HG03457 (cell line): Measurements from ENCODE around the gene TCERG1L.
"Not testable (repeated sequence)": the region's sequence is repeated elsewhere in the genome, so short reads cannot be mapped to it uniquely, and the experiment has no call there.

Experiments used
- ATAC-seq: cut with Tn5 transposase; IDR thresholded peaks from one replicate; pipeline ENCODE4 v1.9.1; 2021; ENCODE audit warnings: moderate number of reproducible peaks; ENCODE audit not compliant: unreplicated experiment

TCERG1L gene

DNA sequence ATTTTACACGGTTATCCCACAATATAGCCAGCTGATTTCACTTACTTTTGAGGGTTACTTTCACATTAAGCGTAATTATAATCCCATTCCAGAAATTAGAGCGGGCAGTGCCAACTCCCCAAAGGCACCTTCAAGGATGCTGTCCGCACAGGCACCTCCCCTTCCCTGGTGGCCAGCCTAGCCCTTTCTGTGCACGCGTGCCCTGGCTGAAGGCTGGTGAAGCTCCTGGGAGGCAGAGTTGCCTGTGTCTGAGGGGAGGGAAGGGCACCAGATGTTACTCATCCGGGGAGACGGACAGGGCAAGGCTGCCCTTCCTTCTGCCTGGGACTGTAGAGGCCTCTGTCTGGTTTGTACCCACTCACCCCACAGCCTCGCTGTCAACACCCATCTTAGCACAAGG lies 198.4 kb downstream of the TCERG1L start:
- ATAC-seq, result no peak

DNA sequence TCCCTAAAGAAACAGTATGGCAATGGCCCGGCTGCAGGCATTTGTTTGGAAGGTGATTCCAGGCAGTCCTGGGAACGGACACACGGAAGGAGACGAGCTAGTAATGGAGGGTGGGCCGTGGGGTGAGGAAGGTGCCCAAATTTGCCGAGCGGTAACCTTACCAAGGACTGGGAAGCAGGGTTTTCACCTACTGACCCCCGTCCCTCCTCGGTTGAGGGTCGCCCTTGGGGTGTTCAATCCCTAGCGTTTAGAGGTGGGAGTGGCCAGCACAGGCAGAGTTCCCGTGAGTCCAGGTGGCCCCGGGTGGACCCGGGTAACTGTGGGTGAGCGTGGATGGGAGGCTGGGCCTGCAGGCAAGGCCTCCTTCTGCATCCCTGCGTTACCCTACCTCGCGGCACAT lies 198.8 kb downstream of the TCERG1L start:
- no peak for ATAC-seq

DNA sequence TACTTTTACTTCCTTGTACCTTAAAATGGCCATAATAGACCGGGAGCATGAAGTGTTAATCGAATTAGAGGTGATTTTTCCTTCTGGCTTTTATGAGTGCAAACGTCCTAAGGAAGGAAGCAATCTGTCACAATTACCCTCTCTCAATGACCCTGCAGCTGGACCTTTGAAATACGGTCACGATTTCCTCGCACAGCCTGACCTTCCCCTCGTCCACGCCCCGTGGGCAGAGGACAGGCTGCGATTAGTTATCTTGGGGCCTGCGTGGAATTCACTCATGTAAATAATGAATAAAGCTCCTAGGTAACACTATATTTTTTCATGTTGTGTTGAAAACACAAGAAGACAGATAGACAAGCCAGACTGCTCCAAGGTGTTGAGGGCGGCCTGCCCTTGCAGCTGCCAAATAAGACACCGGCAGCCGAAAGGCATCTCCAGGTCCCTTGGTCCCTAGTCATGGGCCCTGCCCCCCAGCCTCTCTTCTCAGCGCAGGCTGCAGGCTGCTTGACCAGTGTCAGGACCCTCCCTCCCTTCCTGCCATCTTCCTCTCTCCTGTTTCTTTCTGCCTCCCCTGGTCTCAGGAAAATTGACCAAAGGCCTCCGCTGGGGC lies 199.9 kb downstream of the TCERG1L start:
- ATAC-seq, result no peak

DNA sequence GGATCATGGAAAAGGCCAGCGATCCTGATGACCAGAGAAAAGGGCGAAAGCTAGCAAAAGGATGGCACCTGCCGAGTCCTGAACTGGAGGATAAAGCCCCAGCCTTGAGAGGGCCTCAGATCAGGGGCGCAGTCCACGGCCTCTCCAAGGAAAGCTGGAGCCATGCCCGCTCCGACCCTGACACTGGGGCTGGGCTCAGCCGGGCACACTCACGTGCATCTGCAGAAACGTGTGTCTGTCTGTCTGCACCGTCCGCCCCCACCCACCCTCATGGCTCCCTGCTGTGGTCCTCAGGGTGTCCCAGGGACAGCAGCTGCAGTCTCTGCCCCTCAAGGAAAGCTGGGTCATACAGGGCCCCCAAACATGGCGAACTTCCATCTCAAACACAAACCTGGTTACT lies 200.5 kb downstream of the TCERG1L start:
- ATAC-seq, result no peak

DNA sequence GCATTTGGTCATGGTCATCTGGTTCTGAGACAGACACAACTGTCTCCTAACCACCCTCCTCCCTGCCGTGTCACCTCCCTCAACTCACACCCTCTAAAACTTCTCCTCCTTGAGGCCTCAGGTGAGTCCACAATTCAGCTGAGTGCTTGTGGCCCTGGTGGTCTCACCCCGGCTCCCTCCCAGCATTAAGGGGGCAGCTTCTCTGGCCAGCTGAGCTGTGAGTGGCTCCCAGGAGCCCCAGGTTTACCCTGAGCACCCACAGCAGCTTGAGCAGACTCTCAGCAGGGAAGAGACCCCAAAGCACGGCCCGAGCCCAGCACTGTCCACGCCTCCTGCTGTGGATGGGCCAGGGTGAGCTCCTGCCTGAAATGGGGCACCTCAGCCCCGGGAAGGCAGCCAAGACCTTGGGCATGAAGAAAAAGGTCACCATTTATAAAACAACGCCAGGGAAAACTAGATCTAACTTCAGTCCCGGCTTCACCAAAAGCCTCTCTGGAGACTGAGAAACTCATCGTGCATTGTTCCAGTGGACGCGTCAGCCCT lies 201.2 kb downstream of the TCERG1L start:
- no peak for ATAC-seq

DNA sequence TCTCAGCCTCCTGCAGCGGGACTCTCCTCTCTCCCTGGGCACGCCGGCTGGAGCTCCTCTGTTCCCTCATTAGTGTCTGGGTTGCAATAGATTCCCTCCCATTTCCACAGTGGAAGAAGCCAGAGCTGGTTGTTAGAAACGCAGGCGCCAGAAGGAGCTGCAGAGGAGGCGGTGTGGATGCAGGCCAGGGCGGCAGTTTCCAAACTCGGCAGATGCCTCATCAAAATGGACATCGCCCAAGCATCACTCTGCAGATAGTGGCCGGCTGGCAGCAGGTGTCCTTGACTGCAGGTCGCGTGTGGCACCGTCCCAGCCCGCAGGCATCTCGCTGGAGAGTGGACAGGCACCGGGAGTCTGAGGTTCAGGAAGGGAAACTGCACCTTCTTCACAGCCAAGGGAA lies 201.8 kb downstream of the TCERG1L start:
- ATAC-seq, result no peak

DNA sequence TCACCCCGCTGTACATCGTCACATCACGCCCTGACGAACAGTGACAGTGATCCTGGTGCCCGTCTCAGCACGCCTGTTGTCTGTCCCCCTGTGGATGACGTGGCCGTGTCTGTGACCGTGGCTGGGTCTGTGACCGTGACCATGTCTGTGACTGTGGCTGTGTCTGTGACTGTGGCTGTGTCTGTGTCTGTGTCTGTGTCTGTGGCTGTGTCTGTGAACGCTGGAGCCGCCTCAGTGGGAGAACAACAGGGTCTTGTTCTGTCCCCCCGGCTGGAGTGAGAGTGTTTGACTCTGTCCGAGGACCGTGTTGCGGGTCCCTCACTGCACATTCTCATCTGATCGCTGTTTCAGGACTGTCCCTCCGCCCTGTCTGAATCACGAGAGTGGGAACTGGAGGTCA lies 202.2 kb downstream of the TCERG1L start:
- ATAC-seq, result no peak

DNA sequence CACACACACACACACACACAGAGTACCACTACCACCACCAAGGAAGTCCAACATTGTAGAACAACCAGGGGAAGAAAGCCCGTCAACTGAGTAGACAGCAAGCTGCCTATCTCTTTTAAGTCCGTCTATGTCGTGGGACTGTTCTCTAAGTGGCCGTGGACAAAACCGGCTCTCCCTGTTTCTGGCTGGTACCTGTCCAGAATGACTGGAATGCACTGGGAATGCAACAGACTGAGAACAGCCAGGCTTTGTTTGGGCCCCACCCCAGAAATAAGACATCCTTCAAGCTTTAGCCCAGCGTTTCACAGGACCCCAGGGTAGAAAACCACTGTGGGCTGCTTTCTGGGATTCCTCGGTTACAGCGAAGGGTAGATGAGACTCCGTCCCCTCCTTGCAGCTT lies 203.6 kb downstream of the TCERG1L start:
- no peak for ATAC-seq

DNA sequence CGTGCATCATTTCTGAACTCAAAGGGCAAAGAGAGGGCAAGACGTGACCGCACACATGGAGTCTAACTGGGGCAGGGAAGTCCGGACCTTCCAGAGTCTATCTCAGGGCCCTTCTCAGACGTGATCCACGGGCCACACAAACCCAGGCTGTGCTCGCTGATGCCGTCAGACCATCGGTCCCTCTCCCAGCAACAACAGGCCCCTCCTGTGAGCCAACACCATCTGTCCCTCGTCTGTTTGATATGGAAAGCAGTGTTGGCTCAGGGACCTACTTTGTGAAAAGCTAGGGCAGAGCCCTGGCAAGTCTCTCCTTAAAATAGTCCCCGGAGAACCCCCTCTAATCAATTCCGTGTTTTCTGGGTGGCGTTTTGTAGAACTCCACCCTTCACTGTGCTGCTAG lies 208.8 kb downstream of the TCERG1L start:
- ATAC-seq, result no peak

DNA sequence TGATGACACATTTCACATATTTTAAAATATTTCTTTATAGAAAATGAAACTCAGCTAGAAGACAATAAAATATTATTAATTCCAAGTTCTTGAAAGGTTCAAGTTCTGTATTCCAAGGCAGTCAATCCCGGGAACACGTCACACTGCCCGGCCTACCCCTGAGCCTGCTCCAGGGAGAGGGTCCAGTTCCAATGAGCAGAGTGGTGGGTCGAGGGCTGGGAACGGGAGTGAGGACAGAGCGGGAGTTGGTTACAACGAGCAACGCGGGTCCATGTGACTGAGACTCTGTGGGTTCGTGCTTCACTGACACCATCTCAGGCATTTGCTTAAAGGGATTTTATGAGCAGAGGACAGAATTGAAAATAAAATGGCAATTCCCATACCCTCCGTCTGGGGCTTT lies 209.4 kb downstream of the TCERG1L start:
- ATAC-seq, result no peak

DNA sequence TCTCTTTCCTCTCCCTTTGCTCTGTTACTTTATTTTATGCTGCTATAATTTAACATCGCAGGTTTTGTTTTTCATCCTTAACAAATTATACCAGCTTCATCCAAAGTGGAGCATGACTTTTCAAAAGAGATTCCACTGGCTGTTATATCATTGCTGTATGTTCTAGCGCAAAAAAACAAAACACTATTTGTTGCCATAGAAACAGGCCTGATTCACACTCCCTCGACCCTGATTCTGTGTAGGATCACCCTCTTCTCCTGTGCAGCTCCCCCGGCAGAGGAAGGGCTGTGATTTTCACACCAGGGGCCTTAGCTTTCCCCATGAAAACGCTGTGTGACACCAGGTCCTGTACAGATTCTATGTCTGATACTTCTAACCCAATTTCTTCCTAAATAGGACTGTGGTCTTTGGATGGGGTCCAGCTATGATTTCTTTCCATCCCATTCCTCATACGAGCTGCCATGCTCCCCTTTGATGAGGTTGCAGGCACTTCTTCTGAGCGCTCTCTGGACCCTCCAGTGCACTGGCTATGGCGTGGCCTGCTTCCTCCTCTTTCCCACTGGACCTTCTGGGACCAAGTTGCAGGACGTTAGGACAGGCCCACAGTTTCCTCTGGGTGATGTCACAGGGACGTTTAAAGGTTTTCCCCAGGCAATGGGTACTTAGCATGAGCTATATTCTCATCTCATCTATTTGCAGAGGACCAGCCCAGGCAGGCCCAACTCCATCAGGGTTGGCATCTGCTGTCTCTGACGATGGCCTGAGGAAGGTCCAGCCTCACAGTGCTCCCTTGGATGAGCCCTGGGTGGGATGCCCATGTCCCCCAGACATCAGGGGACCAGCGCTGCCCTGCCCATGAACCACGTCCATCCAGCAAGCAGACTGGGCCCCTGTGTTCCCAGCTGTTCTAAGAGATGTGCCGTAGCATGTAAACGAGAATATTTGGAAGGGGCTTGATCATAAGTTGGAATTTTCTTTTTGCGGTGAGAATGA lies 210.8 kb downstream of the TCERG1L start:
- ATAC-seq, result not testable (repeated sequence)

DNA sequence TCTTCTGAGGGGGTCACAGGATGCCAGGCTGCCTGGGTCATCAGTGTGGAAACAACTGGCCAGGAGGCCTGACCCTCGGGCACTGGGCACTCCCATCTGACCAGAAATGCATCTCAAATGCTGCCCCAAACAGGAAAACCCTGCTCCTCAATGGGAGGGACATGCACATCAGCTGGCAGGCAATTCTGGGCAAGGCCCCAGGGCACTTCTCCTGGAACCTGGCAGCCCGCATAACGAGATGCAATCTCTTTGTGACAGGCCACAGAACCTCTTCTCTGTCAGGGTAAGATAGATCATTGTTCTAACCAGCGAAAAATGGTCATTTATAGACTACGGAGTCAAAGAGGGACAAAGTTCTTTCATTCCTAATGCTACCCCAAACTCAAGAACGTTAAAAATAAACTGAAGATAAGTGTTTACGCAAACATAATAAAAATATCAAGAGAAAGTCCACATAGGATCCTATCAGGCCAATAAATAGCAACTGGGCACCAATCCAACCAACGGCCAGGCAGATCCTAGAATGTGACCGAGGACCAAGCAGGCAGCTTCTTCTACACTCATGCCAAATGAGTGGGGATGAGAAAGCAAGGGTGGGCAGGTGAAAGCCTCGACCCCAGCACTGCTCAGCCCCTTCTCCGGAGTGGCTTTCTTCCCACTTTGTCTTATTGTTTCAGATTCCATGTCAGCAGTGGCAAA lies 212.3 kb downstream of the TCERG1L start:
- ATAC-seq, result no peak

DNA sequence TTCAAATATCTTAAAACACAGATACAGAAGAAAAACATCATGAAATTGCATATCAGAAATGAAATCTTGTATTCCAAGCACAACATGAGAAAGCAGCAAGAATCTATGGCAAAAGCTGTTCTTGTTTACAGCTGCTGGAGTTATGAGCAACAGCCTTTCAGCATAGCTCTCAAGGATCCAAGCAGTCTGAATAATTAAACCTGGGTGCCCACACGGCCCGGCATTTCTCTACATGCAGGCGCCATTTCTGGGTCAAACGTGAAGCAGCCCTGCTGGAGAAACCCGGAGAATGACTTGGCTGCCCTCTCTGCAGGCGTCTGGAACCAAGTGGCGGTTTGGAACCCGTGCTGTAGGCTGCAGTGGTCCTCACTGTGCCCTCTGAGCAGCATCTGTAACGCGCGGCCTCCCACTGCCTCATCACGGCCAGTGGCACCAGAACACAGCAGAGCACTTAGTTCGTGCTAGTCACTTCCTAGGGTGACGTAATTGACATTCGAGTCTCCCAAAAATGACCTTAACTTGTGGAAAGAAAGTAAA lies 213.0 kb downstream of the TCERG1L start:
- no peak for ATAC-seq

DNA sequence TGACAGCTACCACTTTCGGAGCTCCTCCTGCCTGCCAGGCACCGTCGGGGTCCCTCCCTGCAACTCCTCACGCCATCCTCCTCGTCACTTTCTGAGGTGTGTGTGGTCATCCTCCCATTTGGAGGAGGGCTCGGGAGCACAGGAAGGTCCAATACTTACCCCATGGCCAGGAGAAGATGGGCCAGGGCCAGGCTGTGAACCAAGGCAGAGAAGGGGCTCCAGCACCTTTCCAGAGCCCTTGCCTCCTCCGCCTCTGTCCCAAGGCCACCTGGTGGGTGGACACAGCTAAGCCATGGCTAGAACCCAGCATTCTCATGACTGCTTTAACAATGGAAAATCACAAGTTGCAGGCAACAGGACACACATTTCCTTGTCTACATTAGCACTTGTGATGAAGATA lies 215.5 kb downstream of the TCERG1L start:
- ATAC-seq, result no peak

DNA sequence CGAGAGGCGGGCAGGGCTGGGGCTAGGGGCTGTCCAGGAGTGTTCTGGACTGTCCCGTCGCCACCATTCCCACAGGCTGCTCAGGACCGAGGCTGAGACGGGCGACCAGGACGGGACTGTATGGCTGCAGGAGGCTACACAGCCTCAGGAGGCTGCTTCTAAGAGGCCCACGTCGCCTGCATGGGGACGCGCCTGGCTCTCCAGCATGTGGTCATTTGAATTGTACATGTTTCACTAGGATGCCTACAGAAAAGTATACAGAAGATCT lies 216.3 kb downstream of the TCERG1L start:
- ATAC-seq, result no peak

DNA sequence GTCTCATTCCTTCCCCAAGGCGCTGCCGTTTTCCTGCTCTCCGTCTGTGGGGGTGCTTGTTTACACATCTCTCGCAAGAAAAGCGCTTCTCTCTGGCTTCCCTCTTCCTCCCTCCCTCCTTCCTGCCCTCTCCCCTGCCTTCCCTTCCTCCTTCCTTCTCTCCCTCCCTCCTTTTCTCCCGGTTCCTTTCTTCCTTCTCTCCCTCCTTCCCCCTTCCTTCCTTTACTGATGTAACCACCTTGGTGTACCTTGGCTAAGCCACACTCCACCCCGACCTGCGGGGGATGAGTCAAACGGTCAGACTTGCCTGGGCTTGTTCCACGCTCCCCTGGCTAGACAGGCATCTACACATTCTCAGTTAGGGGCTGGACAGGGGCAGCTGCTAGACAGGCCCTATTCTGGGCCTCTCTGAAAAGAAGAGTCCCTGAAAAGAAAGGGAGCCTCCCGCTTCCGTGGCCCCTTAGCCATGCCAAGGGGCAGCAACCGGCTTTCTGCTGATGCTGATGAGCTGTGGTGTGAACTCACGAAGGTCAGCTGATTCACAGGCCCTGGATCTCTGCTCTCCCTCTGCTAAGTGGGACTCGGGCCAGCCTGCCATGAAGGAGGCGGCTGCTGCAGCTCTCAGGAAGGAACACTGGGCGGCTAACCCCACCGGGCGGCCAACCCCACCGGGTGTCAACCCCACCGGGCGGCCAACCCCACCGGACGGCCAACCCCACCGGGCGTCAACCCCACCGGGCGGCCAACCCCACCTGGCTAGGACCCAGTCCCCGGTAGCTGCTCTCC lies 216.8 kb downstream of the TCERG1L start:
- ATAC-seq, result no peak

DNA sequence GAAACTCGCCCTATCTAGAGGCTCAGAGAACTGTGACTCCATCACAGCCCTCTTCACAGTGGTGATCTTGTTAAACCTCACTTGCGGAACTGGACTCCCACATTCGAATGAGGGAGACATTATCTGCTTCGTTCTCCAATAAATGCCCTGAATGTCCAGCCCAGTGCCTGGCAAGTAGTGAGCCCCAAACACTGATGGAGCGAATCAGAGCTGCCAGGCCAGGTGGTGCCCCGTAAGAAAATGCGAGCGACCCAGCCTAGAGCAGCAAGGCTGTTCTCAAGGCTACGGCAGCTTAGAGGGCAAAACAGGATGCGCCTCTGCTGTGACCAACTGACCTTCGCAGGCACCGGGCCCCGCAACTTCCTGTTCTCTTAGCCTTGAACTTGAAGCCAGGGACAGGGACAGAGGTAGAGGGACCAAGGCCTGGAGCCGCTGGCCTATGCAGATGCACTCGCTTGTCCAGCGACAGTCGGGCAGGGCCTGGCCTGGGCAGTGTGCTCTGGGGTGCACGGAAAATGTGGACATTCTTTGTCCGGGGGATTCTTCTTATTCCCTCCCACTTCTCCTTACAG lies 217.6 kb downstream of the TCERG1L start:
- no peak for ATAC-seq

DNA sequence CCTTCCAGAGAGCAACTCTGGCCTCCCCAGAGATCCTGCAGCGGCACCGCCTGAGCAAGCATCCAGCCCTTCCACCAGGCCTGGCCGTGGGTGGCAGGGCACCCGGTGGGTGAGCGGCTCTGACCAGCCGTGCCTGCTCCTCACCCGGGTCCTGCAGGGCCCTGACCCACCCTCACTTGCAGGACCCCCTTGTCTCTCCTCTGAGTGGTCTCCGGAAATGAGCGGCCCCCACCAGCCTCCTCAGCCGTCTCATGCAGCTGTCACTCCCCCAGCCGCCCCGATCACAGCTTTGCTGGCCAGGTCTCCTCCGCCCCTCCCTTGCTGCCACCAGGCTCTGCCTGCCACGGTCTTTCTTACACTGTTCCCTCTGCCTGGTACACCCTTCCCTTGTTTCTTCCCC lies 218.2 kb downstream of the TCERG1L start:
- no peak for ATAC-seq

DNA sequence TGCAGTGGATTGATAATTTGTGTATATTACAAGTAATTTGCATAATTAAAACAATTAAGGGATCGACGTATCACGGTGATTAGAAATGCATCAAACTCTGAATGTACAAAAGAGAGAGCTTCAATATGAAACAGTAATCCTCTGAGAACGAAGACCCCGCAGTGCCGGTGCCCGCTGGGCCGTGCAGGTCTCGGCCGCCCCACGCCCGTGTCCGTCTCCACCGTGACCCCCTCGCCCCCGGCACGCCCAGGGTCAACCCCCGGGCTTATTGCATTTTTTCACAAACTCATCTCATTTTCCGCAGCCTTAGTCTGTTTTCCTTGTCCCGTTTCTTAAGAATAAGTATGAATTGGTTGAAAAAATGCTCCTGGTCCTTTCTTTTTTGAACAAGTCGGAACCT lies 218.6 kb downstream of the TCERG1L start:
- ATAC-seq, result no peak

DNA sequence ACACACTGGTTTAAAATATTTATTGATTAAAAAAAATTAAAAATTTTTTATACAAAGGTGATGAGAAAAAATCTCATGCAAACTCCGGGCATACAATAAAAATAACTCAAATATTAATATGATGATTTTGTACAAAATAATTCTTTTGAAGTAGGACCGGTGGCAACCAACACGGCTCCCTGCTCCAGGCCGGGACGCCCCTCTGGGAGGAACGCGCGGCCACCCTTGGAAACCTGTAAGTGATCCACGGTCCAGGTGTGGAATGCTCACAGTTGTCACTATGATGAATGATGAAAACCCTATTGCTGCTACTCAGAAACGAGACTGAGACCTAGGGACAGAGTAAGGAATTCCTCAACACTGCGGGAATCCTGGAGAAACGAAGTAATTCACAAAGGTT lies 219.1 kb downstream of the TCERG1L start:
- ATAC-seq, result no peak
